Measurements from ENCODE around the gene KCTD2. TPM values are rescaled to one million over a fixed set of nuclear protein-coding genes. Genes with fewer than 3 reads are reported as not detected.
A peak's percentile ranks its signal among the peaks of the same experiment; 100 is the strongest.

KCTD2 gene
- total and polyA plus RNA-seq, 8 donors, result 9.9 to 25.8 (median 12.3) TPM

DNA sequence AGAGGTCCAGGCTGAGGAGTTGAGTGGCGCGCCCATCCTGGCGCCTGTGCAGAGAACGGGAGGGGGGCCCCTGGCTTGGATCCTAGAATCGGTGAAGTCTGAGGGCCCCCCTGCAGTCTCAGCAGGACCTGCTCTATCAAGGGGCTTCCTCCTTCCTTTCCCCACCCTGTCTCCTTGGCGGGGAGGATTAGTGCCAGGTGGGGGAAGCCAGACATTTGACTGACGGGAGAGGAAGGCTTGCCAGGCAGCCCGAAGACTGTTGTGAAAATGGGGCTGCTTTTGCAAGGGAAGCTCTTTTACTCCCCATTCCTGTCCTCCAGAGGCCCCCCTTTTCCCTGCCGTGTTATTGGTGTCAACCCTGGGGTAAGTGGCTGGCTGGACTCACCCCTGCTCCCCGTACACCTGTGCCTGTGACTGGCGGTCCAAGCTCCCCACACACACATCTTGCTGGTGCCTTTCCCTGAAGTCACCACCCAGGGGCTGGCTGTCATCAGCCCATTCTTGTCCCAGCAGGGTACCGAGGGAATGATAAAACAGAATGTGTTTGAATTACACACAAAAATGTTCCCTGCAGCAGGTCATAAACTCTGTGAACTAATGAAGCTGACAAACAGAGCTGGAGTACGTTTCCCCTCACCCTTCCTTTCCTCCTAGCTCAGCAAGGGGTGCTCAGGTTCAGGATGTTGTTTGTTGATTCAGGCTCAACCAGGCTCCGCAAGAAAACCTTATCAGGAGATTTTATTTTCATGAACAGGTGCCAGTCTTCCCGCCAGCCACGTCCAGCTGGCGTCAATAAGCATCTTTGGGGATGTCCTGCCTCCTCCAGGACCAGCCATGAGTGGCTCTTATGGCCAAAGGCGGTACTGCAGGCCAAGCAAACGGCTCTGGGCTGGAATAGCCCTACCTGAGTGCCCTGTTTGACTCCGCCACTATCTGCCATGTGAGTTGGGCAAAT is 58.4 kb downstream of the KCTD2 start:
- intact Hi-C loops (cut with DNase I; ENCODE audit: low total_unique reads), result no loop called here
- peak; percentile 81 to 85 for DNase-seq
- no peaks in the 10 kb centered on the region for H3K27me3 ChIP-seq
- H3K27ac ChIP-seq, result peak overlapping the region; percentile 25 to 85 (median 71)
- peaks cover 8 to 50% (median 22%) of the 10 kb centered on the region in 4 donors for H3K4me1 ChIP-seq
- H3K36me3 ChIP-seq, result peaks cover 2 to 34% (median 17%) of the 10 kb centered on the region in 4 donors
- H3K4me3 ChIP-seq, result no peak overlapping the region
- WGBS, 5 donors, result 21 to 57% (median 36%) methylated on average over 14 to 20 of the region's 20 CpGs
- TF ChIP-seq EP300 (IDR thresholded peaks at IDR 0.05) (no peak), POLR2AphosphoS5 (IDR thresholded peaks at IDR 0.05) (peak in 2 of 3 donors; percentile 8 to 80), POLR2A (IDR thresholded peaks at IDR 0.05) (no peak)
- TF ChIP-seq, protein P1, sequence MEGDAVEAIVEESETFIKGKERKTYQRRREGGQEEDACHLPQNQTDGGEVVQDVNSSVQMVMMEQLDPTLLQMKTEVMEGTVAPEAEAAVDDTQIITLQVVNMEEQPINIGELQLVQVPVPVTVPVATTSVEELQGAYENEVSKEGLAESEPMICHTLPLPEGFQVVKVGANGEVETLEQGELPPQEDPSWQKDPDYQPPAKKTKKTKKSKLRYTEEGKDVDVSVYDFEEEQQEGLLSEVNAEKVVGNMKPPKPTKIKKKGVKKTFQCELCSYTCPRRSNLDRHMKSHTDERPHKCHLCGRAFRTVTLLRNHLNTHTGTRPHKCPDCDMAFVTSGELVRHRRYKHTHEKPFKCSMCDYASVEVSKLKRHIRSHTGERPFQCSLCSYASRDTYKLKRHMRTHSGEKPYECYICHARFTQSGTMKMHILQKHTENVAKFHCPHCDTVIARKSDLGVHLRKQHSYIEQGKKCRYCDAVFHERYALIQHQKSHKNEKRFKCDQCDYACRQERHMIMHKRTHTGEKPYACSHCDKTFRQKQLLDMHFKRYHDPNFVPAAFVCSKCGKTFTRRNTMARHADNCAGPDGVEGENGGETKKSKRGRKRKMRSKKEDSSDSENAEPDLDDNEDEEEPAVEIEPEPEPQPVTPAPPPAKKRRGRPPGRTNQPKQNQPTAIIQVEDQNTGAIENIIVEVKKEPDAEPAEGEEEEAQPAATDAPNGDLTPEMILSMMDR (IDR thresholded peaks at IDR 0.05), result peak in 6 of 7 experiments; percentile 52 to 94 (median 87)
- no peaks in the 10 kb centered on the region for H3K9me3 ChIP-seq

DNA sequence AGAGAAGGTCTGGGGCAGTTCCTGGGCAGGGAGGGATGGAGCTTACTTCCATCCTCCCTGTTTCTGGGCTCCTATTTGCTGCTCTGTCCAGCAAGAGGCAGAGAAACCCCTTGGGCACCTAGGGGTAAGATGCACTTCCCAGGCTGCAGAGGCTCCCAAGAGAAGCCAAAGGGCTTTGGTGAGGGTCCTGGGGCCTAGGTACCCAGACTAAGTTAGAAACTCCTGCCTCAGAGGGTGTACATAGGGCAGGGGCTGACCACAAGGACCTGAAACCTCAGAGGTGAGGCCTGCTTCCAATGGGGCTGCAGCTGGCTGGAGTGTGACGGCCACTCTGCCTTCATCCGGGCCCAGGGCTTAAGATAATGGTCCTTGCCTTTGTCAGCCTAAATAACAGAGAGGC is 61.2 kb downstream of the KCTD2 start:
- Histone ChIP-seq H3K4me1 (peaks cover 16 to 71% (median 39%) of the 10 kb centered on the region in 4 donors), H3K27me3 (no peaks in the 10 kb centered on the region), H3K36me3 (peaks cover 0 to 18% (median 12%) of the 10 kb centered on the region in 4 donors), H3K4me3 (no peak overlapping the region), H3K9me3 (no peaks in the 10 kb centered on the region), H3K27ac (no peak overlapping the region)
- whole genome bisulfite sequencing, 5 donors, result 64 to 76% (median 67%) methylated on average over 2 of the region's 2 CpGs
- TF ChIP-seq POLR2A (IDR thresholded peaks at IDR 0.05), result no peak
- TF ChIP-seq, protein P1 (IDR thresholded peaks at IDR 0.05), result no peak
- TF ChIP-seq POLR2AphosphoS5 (IDR thresholded peaks at IDR 0.05), result no peak
- TF ChIP-seq EP300 (IDR thresholded peaks at IDR 0.05), result no peak
- DNase-seq, result no peak
- intact Hi-C loops (cut with DNase I; ENCODE audit: low total_unique reads), result no loop called here

DNA sequence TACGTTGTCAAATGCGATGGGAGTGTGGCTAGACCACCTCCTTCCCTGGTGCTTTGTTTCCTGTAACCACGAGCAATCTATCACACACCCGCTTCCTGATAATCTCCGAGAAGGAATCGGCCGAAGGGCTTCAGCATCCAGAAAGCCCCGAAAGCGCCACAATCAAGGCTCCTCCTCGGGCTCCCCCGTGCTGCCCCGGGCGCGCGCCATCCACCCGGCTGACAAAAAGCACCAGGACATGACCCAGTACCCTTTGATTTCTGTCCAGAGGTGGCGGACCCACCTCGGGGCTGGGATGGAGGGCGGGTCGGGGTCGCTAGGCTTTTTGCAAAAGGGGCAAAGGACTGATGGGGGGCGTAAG is 62.0 kb downstream of the KCTD2 start:
- Histone ChIP-seq H3K27ac (peak overlapping the region in 4 of 5 donors; percentile 9 to 91 (median 88)), H3K36me3 (peaks cover 0 to 13% (median 11%) of the 10 kb centered on the region in 4 donors), H3K9me3 (no peaks in the 10 kb centered on the region), H3K4me1 (peaks cover 19 to 79% (median 44%) of the 10 kb centered on the region in 4 donors), H3K4me3 (peak overlapping the region; percentile 78 to 81 (median 80)), H3K27me3 (no peaks in the 10 kb centered on the region)
- WGBS, 5 donors, result 3 to 10% (median 4%) methylated on average over 22 of the region's 22 CpGs
- intact Hi-C loops (cut with DNase I; ENCODE audit: low total_unique reads), result no loop called here
- TF ChIP-seq POLR2AphosphoS5 (IDR thresholded peaks at IDR 0.05) (no peak), POLR2A (IDR thresholded peaks at IDR 0.05) (no peak), EP300 (IDR thresholded peaks at IDR 0.05) (no peak)
- TF ChIP-seq, protein P1 (IDR thresholded peaks at IDR 0.05), result no peak
- peak in 1 of 2 donors; percentile 51 for DNase-seq

GRCh38 chr17:75109407-75110233 is 62.6 kb downstream of the KCTD2 start, which contains the start of gene ARMC7:
Gene ARMC7 (plus strand): TSS chr17:75109969. CDS start chr17:75110289, 320 bp downstream.
- H3K27ac ChIP-seq, result peak within 1 kb of the TSS; percentile 84 to 91 (median 86)
- H3K27me3 ChIP-seq, result no peaks in the 10 kb centered on the region

More at GRCh38 chr17:75109407-75110233, 62.6 kb downstream of the KCTD2 start, which contains the start of gene ARMC7:
- H3K9me3 ChIP-seq, result no peaks in the 10 kb centered on the region
- TF ChIP-seq POLR2AphosphoS5 (IDR thresholded peaks at IDR 0.05) (peak in 2 of 3 donors; percentile 79 to 92), POLR2A (IDR thresholded peaks at IDR 0.05) (peak in 1 of 4 donors; percentile 61), EP300 (IDR thresholded peaks at IDR 0.05) (no peak)
- intact Hi-C loops (cut with DNase I; ENCODE audit: low total_unique reads), result loop anchor here (10.0 kb wide), 1 partner anchor 65 kb away; no protein-coding TSS in a partner anchor
- H3K36me3 ChIP-seq, result peaks cover 0 to 8% (median 6%) of the 10 kb centered on the region in 4 donors
- H3K4me1 ChIP-seq, result peaks cover 24 to 80% (median 48%) of the 10 kb centered on the region in 4 donors
- DNase-seq, result peak; percentile 95 to 96
- peak within 1 kb of the TSS; percentile 78 to 81 (median 80) for H3K4me3 ChIP-seq
- 0 to 1% (median 0%) methylated on average over 31 to 68 of the region's 68 CpGs for WGBS, 5 donors

All from stomach (tissue), 9 donors.